Astrocyte of the spinal cord (primary cell): Measurements from ENCODE around the gene PSKH1.

Source experiments
- DNase-seq: peaks from one replicate; pipeline ENCODE4 v3.0.0; 2011; ENCODE audit warnings: low read depth, low spot score
- H3K4me3 ChIP-seq: 2 replicates; pipeline ENCODE4 v1.5.1; 2011; ENCODE audit warnings: low read depth, mild to moderate bottlenecking, low read length, moderate library complexity
- CTCF ChIP-seq: IDR thresholded peaks from 2 replicates; pipeline ENCODE4 v1.5.1; 2012; ENCODE audit warnings: low read depth, mild to moderate bottlenecking, low read length, inconsistent platforms
- in situ Hi-C: cut with HindIII; loops from 2 replicates; pipeline ENCODE4 v1.10.0; 2017; ENCODE audit warnings: low sequenced_read_pairs

Gene PSKH1

GRCh38 chr16:67942510-67943255, 49.6 kb downstream of the PSKH1 start:
- no peak for DNase-seq
- TF ChIP-seq CTCF = no peak
- H3K4me3 ChIP-seq = no peak overlapping the region
- in situ Hi-C loops = no loop called here

GRCh38 chr16:67943256-67943618, 50.2 kb downstream of the PSKH1 start:
- H3K4me3 ChIP-seq = no peak overlapping the region
- DNase-seq = no peak
- no peak for TF ChIP-seq CTCF
- in situ Hi-C loops = no loop called here

DNA sequence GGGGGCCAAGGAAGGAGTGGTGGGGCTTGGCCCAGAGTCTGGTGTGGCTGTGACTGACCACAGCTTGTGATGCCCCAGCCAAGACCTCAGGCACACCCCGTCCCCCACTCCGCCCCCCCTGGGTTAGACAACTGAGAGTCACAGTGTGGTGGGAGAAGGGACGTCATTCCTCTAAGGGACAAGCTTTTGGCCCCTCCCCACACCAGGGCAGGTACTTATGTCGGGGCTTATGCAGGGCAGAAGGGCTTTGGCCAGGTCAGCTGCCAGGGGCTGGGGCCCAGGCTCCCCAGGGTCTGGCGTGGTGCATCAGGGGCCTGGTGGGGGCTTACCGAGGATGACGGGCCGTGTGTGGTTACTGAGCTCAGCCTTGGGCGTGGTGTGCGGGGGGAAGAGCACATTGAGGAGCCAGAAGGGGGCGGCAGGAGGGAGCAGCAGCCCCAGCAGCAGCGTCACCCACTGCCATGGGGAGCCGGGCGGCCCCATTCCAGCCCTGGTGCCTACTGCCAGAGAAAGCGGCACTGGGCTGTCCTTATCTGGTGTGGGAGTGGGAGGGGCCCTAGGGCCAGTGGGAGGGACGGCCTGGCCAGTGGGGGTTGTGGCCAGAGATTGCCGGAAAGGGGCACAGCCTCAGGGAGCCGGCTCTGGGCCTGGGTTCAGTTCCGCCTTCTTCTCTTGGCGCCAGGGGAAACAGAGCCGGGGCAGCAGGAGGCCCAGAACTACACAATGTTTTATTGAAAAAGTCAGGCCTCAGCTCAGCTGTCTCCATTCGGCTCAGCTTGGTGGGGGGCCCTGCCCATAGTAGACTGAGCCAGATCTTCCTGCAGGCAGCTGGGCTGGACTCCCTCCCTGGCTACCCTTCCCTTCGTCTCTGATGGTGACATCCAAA, 50.8 kb downstream of the PSKH1 start, which contains the start of gene LCAT:
TSS of gene LCAT (minus strand) at position 502 of the 886 bp plus-strand sequence. CDS start at position 483, 19 bp downstream.
- TF ChIP-seq CTCF = no peak
- no peak within 1 kb of the TSS for H3K4me3 ChIP-seq
- in situ Hi-C loops = no loop called here
- peak; percentile 66 for DNase-seq

GRCh38 chr16:67944690-67945391, 51.8 kb downstream of the PSKH1 start:
- DNase-seq = no peak
- in situ Hi-C loops = no loop called here
- no peak overlapping the region for H3K4me3 ChIP-seq
- no peak for TF ChIP-seq CTCF

GRCh38 chr16:67945392-67945933, 52.4 kb downstream of the PSKH1 start:
- DNase-seq = no peak
- TF ChIP-seq CTCF = no peak
- no peak overlapping the region for H3K4me3 ChIP-seq
- in situ Hi-C loops = no loop called here

DNA sequence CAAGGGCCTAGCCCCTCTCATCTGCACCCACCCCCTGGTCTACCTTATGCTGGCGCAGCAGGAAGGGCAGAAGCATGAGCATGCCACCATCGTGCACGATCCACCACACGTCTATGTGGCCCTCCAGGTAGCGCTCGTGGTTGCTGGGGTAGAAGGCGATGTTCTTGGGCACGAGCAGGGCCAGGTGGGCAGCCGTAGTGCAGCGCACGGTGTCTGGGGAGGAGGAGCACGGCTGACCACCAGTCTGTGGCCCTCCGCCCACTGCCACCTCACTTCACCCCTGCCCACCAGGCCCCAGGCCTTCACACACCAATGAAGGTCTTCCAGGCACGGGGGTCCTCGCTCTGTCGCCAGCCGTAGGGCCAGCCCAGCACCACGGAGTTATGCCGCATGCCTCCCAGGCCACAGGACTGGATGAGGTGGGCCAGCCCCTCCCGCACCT, 53.1 kb downstream of the PSKH1 start:
- H3K4me3 ChIP-seq = no peak overlapping the region
- in situ Hi-C loops = no loop called here
- TF ChIP-seq CTCF = no peak
- DNase-seq = no peak
